Liver (tissue), 3 donors: Measurements from ENCODE around the gene MAG.

ENCODE experiments used
- CTCF ChIP-seq: fragments of 150-350 bp; IDR thresholded peaks from 2 replicates; pipeline ENCODE4 v1.5.1; 2017; ENCODE audit warnings: improper control_type of control experiment, low read depth, low read length; ENCODE audit not compliant: missing input control
- EGR1 ChIP-seq, 2 donors: IDR thresholded peaks; 2 replicates each; pipeline ENCODE4 v1.6.1; 2016 to 2018; ENCODE audit warnings: antibody characterized with exemption in 2 of 2, low read depth in 2 of 2
- GABPA ChIP-seq, 2 donors: IDR thresholded peaks in 1 of 2; conservative IDR thresholded peaks in 1 of 2; 2 replicates each; pipeline ENCODE4 v1.6.1; 2016; ENCODE audit warnings: antibody characterized with exemption in 2 of 2, mild to moderate bottlenecking in 1 of 2, moderate library complexity in 1 of 2
- JUND ChIP-seq, 2 donors: IDR thresholded peaks; 2 replicates each; pipeline ENCODE4 v1.6.1; 2016; ENCODE audit warnings: antibody characterized with exemption in 2 of 2
- RAD21 ChIP-seq, 2 donors: IDR thresholded peaks; 2 replicates each; pipeline ENCODE4 v1.6.1; 2016; ENCODE audit warnings: antibody characterized with exemption in 2 of 2, mild to moderate bottlenecking in 2 of 2
- TAF1 ChIP-seq: conservative IDR thresholded peaks from 2 replicates; pipeline ENCODE4 v1.6.1; 2016; ENCODE audit warnings: antibody characterized with exemption, mild to moderate bottlenecking
- ZBTB33 ChIP-seq: IDR thresholded peaks from 2 replicates; pipeline ENCODE4 v1.6.1; 2016; ENCODE audit warnings: antibody characterized with exemption
- donor health status: healthy.
- donor health status: healthy.

- TF ChIP-seq CTCF (no peak), ZBTB33 (no peak), EGR1 (IDR thresholded peaks at IDR 0.05; ENCODE audit: low read depth in 2 of 2) (no peak), GABPA (IDR thresholded peaks at IDR 0.05 in 1 of 2, conservative IDR thresholded peaks at IDR 0.05 in 1 of 2) (no peak), TAF1 (no peak), RAD21 (IDR thresholded peaks at IDR 0.05) (no peak), JUND (IDR thresholded peaks at IDR 0.05) (no peak)
Observed at GRCh38 chr19:35264268-35265125, 27.5 kb upstream of the MAG start.
